Left lobe of liver (tissue), 2 donors: ENCODE data around the gene ZNF384. TPM values are rescaled to one million over a fixed set of nuclear protein-coding genes. Genes with fewer than 3 reads are reported as not detected.
A peak's percentile ranks its signal among the peaks of the same experiment; 100 is the strongest.

ENCODE experiments used
- ATAC-seq: fragments of 200-7000 bp; cut with Tn5 transposase; one replicate; pipeline ENCODE4 v1.9.1; 2020; ENCODE audit warnings: mild to moderate bottlenecking, moderate library complexity
- DNase-seq: peaks from one replicate; pipeline ENCODE4 v3.0.0-alpha.2; 2020; ENCODE audit warnings: low spot score
- total RNA-seq: library from RNA; stranded (reverse); gene quantifications from one replicate; pipeline ENCODE4 v1.2.1, GENCODE V29; 2021
- donor health status: DM: no; HTN: no; CAD: no; lungs with moderate emphysema.
- donor health status: DM: no; HTN: yes; CAD: no.

The ZNF384 gene
- total RNA-seq, 1 donor from 2014 or later, result 20.3 TPM

DNA sequence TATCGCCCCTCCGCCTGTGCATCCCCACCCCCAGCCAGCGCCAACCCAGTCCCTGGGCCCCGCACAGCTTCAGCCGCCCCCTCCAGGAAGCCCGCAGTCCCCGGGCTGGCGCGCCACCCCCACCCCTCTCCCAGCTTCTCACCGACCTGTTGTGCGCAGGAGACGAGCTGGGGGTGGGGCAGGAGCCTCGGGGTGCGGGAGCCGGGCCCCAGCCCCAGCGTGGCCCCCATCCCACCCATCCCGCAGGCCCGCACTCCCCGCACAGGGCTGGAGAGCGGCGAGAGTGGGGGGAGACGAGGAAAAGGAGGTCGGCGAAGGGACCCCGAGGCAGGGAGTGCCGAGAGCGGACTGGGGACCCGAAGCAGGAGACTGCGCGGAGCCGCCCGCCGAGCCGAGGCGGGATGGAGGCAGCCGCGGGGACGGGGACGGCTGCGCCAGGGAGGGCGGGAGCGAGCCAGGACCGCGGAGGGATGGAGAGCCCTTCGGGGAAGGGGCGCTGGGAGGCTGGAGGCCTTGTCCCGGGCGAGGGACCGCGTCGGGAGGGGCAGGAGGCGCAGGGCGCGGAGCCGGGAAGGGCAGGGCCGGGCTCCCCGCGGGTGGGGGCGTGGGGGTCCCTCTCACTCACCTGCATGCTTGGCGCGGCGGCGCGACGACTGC is 10.9 kb upstream of the ZNF384 start:
- ATAC-seq (no peak), DNase-seq (no peak)

DNA sequence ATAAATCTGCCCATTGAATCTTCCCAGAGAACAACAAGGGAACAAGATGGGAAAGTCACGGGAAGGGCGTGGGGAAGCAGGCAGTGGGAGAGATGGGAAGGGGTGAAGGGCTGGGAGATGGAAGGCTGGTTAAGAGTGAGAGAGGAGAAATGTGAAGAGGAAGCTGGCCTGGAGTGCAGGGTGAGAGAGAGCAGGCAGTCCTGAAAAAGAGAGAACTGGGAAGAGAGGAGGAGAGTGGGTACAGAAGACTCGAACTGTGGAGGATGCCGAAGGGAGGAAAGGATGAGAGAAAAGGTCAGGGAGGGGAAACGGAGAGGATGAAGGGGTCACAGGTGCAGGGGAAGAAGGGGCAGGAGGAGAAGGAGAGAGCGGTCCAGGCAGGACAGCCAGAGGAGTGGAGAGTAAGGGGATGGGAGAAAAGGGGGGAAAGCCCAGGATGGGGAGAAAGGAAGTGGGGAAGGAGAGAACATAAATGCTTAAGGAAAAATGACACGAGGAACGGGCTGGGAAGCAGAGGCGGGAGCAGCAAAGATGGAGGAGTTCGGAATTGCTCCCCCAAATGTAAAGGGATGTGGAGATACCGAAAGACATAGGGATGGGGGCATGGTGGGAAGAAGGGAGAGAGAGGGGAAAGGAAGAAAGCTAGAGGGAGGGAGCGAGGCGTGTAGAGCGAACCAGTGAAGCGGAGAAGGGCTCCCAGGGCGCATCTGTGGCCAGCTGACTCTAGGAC is 10.2 kb upstream of the ZNF384 start:
- ATAC-seq, result no peak
- no peak for DNase-seq

DNA sequence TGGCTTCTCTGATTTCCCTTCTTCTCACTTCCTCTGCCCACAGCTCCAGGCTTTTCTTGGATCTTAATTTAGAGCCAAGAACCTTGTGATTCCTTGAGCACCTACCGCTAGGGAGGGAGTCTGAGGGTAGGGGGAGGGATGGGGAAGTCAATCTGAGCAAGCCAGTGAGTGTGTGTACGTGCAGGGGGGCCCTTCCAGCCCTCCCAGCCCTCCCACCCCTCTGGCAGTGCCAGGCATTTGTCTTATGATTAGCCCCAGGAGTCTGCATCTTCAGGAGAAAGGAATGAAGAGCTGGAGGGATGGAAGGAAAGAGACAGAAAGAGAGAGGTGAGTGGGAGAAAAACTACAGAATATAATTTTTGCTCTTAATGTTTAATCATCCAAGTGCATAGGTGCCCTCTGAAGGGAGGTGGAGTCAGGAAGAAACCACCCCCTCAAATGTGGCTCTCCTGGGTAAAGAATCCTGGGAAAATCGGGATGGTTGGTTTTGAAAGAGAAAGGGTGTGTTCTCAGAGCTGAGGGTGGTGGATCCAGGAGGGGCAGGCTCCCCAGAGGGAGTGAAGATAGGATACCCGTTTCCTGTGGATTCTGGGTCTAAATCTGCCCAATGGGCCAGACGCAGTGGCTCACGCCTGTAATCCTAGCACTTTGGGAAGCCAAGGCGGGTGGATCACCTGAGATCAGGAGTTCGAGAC is 9.3 kb upstream of the ZNF384 start:
- DNase-seq, result no peak
- ATAC-seq, result no peak

DNA sequence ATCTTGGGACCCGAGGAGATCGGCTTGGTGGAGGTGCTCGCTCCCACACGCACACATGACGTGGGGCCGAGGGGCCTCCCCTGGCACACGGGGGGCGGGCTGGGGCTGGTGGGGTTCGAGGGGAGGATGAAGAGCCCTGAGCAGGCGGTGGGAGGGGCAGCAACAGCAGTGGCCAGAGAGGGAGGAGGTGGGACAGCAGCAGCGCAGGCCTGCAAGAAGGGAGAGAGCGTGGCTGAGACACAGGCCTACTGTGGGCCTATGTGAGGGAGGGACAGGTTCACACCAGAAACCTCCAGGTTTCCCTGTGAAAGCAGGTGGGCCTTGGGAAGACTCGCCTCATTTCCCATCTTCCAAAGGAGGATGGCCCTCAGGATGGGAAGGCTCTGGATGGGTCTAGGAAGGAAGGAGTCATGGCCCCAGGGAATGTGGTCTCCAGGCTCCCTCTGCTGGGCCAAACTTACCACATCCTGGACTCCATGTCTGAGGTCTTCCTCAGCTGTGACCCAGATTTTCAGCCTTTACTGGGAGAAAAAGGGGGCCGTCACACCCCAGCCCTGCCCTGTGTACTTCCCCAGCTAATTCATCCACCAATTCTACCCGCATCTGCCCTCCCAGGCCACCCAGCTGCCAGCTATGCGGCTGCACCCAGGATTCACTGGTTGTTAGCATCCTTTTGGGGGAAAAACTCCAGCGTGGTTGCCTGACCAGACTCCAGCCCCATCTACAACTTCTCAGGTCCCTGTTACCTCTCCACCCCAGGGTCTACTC is 8.6 kb upstream of the ZNF384 start:
- ATAC-seq, result peak; percentile 77

DNA sequence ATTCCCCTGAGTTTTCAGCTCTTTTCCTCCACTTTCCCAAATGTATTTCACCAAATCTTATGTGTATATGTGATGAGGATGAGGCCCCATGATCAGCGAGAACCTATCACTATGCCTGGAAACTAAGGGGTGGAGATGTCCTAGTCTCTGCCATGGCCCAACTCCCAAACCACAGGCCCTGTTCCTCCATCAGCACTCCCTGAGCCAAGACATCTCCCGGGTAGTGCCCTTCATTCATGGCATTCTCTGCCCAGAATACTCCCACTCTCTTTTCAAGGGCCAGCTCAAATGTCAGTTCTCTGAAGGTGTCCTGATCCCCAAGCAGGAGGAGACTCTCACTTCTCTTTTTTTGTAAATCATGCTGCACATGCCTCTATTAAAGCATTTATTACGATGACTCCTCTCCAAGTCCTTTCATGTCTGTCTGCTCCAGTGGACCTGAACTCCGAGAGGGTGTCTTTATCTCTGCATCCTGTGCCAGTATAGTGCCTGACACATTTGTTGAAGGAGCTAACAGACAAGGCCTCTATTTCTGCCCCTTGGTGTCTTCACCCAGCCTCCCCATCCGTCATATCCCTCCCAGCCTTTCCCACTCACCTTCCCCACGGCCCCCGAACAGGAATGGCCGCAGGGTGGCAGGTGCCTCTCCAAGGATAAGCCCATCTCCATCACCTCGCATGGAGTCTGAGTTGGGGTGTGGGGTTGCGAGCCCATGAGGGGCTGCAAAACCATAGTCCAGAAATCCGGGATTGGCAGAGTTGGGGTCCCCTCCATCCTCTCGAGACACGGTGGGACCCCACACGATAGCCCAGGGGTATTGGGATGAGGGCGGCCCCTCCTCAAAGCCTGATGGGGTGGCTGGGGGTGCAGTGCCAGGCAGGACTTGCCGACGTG is 7.8 kb upstream of the ZNF384 start:
- ATAC-seq (no peak), DNase-seq (no peak)

More for the DNA sequence above, 8.6 kb upstream of the ZNF384 start:
- no peak for DNase-seq

DNA sequence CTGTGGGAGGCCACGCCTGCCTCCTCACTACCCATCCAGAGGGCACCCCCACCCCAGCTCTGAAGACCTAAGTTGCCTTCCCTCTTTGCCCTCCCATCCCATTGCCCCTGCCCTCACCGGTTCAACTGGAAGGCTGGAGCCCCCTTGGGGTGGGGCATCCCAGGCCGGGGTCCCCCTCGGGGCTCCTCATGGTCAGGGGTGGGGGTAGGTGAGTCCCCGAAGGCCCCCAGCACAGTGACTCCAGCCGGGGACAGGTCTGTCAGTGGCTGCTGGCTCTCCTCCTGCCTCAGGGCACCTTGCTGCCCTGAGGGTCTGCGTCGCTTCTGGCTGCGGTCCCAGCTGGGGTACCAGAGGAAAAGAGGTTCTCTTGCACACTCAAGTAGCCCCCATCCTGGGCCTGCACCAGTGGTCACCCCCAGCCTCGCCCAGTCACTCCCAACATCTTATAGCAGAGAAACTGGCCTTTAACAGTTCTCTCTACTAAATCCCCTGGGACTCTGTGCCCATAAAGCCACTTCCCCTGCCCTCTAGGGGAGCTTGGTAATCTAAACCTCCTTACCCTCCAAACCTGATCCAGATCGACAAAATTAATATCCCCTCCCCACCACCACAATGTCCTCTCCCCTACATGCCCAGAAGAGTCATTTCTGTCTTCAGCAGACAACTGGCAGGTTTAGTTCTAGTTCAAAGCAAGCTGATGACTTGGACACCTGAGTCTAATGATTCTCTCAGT is 6.3 kb upstream of the ZNF384 start:
- DNase-seq (no peak), ATAC-seq (no peak)

DNA sequence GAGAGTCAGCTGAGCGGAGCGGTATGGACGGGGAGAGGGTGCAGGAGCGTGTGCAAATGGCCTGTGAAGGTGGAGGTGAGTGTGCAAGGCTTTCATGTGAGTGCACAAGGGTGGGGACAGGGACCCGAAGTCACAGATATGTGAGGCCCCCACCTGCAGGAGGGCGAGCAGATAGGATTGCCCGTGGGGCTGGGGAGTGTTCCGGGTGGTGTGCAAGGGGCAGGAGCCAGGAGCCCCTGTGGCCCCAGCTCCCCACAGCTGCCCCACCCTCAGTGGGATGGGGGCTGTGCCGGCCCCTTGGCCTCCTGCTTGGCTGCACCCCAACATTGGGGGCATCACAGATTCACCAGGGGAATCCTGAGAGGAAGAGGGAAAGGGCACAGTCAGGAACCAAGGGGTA is 5.5 kb upstream of the ZNF384 start:
- no peak for DNase-seq
- no peak for ATAC-seq

DNA sequence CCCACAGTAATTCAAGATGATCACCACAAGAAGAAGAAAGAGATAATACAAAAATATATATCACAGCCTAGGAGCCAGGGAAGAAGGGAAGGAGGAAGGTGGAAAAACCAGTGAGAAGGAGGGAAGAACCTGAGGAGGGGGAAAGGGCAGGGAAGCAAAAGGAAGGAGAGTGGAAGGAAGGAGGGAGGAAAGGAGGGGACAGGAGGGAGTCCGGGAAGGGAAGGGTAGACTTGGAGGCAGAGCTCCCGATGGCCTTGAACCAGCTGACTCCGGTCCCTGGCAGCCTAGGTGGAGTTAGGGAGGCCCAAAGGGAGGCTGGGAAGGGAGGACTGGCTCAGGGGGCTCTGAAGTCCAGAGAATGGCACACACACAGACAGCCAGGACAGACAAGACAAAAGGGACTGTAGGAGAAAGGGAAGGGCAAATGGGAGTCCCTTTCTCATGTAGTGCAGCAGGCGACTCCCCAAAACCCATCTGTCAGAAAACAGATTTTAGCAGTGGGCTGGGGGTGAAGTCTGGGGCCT is 4.7 kb upstream of the ZNF384 start:
- ATAC-seq (no peak), DNase-seq (no peak)

DNA sequence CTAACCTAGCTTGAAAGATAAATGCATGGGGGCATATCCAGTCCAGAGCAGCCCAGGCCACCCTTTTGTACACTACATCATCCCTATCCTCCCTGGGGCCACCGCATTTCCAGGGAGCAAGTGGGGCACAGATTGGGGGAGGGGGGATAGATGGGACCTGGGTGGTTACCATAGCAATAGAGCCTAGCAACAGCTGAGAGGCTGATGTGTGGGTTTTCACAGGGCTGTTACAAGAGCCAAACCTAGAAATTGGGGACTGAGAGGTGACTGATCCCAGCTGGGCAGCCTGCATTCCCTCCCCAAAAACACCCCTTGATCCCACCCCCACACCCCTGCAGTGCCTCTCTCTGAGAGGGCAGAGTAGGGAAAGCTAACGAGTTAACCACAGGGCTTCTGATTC is 3.7 kb upstream of the ZNF384 start:
- no peak for DNase-seq
- no peak for ATAC-seq

DNA sequence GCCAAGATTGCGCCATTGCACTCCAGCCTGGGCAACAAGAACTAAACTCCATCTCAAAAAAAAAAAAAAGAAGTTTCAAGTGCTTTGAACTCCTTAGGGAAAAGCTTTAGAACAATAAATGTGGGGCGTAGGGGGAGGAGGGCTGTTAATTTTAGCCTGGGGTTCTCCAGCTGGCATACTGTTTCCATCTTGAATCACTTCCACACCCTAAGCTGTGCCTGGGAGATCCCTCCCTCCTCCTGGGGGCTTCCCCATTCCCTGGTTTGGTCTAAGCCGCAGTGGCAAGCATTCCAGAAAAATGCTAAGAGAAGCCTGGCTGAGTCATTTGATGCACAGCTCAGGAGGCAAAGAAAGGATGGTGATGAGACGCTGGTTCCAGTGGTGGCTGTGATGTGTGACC is 2.3 kb upstream of the ZNF384 start:
- ATAC-seq, result no peak
- no peak for DNase-seq

DNA sequence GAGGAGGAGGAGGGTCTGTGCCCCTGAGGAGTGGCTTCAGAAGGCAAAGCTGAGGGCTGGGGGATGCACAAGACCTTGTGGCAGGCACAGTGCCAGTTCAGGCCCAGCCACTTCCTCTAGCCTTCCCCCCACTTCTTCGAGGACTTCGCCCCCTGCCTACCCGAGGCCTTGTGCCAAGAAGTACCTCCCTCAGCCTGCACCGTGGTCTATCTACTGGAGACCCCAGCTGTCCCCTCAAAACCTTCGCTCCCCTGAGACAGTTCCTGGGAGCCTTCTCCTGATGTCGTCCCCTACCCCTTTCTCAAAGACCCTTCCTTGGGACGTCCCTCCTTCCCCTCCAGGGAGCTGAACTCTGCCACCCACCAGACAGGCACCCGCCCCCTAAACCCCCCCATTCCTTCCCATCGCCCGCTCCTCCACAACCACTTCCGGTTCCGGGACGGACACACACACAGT is 604 bp downstream of the ZNF384 start:
- DNase-seq (peak; percentile 56), ATAC-seq (no peak)

DNA sequence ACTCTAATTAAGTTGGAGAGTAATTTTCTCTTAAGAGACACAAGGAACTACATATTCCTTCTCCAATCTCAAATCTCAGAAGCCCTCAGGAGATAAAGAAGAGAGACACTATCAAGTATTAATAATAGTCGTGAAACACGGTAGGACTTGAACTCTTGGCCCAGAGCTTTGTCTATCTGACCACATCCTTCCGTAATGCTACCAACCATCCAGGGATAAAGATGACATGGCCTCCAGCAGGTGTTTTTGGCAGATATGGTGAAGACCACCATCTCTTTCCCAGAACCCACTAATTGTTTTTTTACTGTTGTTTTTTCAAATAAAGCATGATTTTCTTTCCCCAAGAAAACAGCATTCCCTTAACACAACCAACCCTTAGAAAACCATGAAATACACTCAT is 3.4 kb downstream of the ZNF384 start:
- ATAC-seq (no peak), DNase-seq (no peak)

DNA sequence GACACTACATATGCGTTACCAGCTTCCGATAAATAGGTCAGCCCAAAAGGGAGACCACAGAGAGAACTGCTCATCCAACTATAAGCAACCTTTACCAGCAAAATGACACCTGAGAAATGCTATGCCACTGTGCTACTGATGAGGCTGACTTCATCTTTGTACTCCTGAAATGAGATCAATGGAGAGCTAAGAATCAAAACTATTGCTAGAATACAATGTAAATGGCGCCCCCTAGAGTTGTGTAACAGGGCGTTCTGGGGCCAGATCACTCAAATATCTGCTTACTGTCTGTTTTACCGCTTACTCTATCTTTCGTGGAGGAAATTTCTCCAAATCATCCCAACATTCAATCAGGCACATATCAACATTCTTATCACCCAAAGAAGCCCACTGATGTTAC is 4.6 kb downstream of the ZNF384 start:
- ATAC-seq (no peak), DNase-seq (no peak)

DNA sequence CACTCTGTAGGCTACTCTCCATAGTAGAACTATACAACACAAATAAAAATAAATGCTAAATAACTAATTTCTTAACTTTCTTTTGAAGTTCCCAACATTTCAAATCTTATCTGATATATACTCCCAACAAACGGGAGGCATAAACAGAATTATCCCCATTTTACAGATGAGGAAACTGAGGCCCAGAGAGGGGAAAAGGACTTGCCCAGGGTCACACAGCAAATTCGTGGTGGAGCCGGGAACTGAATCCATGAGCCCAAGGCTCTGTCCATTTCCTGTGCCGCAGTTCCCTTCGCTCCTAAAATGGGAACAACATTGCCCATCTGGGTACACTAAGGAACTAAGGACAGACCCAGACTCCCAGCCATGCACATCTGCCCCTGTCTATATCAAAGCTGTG is 12.2 kb downstream of the ZNF384 start:
- ATAC-seq, result no peak
- DNase-seq, result no peak

DNA sequence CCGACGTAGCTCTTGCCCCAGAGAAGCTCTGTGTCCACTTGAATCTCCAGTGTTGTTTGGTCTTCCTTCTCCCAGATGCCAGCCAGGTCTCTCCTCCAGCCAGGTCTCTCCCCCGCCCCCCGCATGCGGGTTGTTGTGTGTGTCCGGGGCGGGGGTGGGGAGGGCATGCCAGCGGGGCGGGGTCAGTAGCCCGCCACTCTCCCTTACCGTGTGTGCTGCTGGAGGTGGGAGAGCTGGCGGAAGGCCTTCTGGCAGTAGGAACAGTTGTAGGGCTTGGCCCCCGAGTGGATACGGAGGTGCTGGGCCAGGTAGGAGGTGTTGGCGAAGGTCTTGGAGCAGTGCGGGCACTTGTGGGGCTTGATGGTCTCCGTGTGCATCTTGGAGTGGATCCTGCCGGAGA is 17.0 kb downstream of the ZNF384 start:
- DNase-seq (no peak), ATAC-seq (no peak)

DNA sequence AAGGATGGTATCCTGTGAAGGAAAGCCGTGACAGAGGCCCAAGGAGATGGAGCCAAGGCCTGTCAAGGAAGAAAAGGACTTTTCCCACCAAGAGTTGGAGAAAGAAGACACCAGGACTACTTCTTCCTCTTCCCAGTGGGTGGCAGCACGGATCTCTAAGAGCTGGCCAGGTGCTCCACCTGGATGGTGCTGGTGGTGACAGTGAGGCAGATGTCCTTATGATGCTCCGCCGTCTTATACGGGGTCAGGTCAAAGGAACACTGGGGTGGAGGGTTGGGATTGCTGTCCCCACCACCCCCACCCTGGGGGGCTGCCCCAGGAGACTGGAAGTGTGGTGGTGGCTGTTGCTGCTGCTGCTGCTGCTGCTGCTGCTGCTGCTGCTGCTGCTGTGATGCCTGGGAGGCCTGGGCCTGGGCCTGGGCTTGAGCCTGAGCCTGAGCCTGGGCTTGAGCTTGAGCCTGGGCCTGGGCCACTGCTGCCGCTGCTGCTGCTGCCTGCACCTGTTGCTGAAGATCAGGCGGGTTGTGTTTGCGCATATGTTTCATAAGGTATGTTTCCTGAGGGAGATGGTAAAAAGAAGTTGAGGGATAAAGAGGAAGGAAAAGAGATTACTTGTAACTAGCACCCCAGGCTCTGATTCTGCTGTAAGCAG is 21.5 kb downstream of the ZNF384 start:
- ATAC-seq, result peak; percentile 17
- no peak for DNase-seq

DNA sequence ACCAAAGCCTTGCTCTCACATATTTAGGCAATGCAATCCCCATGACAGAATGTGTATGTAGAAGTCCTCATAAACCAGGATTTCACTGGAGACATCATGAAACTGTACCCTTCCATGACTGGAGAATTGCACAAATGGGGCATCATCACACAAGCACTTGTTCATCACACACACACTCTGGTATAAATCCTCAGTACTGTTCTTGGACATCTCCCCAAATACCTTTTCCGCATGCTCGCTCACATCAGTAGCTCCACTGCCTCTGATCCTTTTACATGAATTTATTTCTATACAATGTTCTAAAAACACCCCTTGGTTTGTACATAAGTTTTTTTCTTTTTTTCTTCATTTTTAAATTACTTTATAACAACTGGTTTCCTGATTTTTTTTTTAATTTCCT is 23.0 kb downstream of the ZNF384 start:
- DNase-seq (no peak), ATAC-seq (no peak)

DNA sequence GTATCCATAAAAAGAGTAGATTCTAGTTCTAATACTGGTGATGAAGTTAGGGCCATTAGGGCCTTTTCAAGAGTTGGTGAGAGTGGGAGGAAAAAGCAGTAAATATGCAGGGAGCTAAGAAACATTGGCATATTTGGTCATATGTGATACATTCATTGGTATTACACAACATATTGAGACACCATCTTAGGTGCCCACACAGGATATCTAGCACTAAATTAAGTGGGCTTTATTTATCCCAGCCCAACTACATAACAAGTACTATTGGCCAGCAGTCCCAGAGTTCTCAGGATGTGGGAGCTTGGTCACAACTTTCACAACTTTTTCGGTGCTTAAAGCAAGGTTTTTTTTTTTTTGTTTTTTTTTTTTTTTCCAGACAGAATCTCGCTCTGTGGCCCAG is 24.3 kb downstream of the ZNF384 start:
- DNase-seq (no peak), ATAC-seq (no peak)
